Measurements from ENCODE around the gene SELENBP1.

Gene SELENBP1

GRCh38 chr1:151342021-151342420 is 30.5 kb downstream of the SELENBP1 start:
- no peak for DNase-seq

GRCh38 chr1:151340870-151341754 is 31.4 kb downstream of the SELENBP1 start:
- peak; percentile 82 to 88 for DNase-seq

- no peak for DNase-seq
Measured at GRCh38 chr1:151336556-151336955, 35.9 kb downstream of the SELENBP1 start.

- no peak for DNase-seq
Measured at GRCh38 chr1:151334822-151335221, 37.7 kb downstream of the SELENBP1 start.

DNA sequence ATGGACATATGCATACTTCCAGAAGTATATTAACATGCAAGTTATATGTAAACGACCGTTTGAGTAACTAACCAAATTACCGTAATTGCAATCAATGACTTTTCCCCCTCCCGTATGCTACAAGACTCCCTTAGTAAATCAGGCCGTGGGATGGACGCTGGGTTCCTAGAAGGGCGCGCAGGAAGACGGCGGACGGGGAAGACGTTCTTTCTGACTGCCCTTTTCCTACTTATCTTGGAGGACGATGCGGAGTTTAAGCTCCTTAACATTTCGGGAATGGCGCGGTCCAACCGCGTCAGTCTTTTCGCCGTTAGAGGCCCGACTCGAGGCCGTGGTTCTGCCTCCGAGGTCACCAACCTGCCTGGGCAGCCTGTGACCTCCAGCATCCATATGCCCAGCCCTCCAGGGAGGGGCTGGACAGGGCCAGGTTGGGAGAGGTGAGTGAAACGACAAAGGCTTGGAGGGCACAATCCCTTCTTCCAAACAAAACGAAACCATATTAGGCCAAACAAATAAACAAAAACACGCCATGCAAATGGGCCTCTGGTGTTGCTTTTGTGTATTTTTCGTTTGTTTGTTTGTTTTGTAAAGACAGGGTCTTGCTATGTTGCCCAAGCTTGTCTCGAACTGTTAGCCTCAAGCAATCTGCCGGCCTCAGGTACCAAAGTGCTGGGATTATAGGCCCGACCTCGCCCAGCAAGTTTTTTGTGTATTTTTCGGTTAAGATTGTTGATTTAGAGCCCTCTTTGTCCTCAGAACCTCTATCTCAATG is 44.4 kb downstream of the SELENBP1 start:
- no peak for DNase-seq

GRCh38 chr1:151327223-151327902 is 45.1 kb downstream of the SELENBP1 start, which contains the start of gene PI4KB:
Gene PI4KB, minus strand, starts transcription at chr1:151327416. Its CDS starts 10,935 bp downstream, at chr1:151316481.
- DNase-seq = peak; percentile 96 to 98

GRCh38 chr1:151326619-151327222 is 45.8 kb downstream of the SELENBP1 start:
- peak; percentile 67 to 70 for DNase-seq

GRCh38 chr1:151325646-151326429 is 46.7 kb downstream of the SELENBP1 start:
- no peak for DNase-seq

DNA sequence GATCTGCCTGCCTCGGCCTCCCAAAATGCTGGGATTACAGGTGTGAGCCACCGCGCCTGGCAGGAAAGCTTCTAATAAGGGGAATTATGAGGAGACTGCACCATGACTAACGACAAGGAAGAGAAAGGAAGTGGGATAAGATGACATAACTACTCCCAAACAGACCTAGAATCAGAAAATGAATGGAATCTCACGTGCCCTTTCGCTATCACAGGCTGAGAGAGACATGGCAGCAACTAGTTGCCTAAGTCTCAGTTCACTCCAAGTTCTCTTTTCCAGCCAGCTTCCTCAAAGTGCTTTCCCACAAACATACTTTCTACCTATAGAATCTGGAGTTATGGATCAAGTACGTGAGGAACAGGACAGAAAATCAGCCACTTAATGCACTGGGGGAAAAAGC is 47.3 kb downstream of the SELENBP1 start:
- DNase-seq = no peak

GRCh38 chr1:151324390-151324930 is 48.0 kb downstream of the SELENBP1 start:
- DNase-seq = no peak

DNA sequence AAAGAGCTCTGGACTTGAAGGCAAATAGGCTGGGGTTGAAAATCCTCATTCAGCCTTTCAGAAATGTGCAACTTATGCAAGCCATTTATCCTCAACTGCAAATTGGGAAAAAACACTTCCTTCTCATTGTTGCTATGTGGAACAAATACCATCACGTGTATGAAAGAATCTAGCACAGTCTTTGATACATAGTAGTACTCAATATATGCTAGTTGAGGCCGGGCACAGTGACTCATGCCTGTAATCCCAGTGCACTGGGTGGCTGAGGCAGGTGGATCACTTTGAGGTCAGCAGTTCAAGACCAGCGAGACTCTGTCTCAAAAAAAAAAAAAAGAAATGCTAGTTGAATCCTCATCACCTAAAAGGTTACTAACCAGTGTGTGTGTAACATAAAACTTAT is 53.5 kb downstream of the SELENBP1 start:
- DNase-seq = no peak

GRCh38 chr1:151315565-151316235 is 56.8 kb downstream of the SELENBP1 start:
- DNase-seq = no peak

Measured in AML-193 (cell line).